ENCODE measurements around the gene RNF112. TPM values are rescaled to one million over a fixed set of nuclear protein-coding genes. Genes with fewer than 3 reads are reported as not detected.

Gene RNF112
- total RNA-seq, 2 experiments from 2014 or later = 0.47 TPM; not detected in 1

GRCh38 chr17:19372439-19372838, 38.6 kb upstream of the RNF112 start:
- DNase-seq (ENCODE audit: low spot score) = no peak
- ChIA-PET CTCF (ENCODE audit: unreplicated experiment) (no interaction called here), POLR2A (no interaction called here)
- Histone ChIP-seq H4K20me1 (ENCODE audit: insufficient read depth, low read length) (no peaks in the 10 kb centered on the region), H3K79me2 (ENCODE audit: insufficient read depth, low read depth, low read length) (peaks cover 7% of the 10 kb centered on the region; the same call in 1 of the 2 replicates), H3K36me3 (ENCODE audit: insufficient read depth, low read length) (no peaks in the 10 kb centered on the region), H2AFZ (ENCODE audit: low read length) (no peak overlapping the region), H3K9me2 (ENCODE audit: insufficient read depth, low read length) (no peaks in the 10 kb centered on the region), H3K4me2 (ENCODE audit: low read length) (no peak overlapping the region), H3K27ac (ENCODE audit: low read depth, low read length, poor library complexity, severe bottlenecking) (no peak overlapping the region), H3K9me3 (ENCODE audit: low read length) (no peaks in the 10 kb centered on the region), H3K4me1 (ENCODE audit: insufficient read depth, low read length, poor library complexity, severe bottlenecking) (peaks cover 37% of the 10 kb centered on the region), H3K4me3 (ENCODE audit: low read depth, low read length, poor library complexity, severe bottlenecking) (no peak overlapping the region)
- TF ChIP-seq EZH2phosphoT487 (IDR thresholded peaks at IDR 0.05; ENCODE audit: borderline replicate concordance, low read depth, low read length) = no peak
- TF ChIP-seq, protein P1, sequence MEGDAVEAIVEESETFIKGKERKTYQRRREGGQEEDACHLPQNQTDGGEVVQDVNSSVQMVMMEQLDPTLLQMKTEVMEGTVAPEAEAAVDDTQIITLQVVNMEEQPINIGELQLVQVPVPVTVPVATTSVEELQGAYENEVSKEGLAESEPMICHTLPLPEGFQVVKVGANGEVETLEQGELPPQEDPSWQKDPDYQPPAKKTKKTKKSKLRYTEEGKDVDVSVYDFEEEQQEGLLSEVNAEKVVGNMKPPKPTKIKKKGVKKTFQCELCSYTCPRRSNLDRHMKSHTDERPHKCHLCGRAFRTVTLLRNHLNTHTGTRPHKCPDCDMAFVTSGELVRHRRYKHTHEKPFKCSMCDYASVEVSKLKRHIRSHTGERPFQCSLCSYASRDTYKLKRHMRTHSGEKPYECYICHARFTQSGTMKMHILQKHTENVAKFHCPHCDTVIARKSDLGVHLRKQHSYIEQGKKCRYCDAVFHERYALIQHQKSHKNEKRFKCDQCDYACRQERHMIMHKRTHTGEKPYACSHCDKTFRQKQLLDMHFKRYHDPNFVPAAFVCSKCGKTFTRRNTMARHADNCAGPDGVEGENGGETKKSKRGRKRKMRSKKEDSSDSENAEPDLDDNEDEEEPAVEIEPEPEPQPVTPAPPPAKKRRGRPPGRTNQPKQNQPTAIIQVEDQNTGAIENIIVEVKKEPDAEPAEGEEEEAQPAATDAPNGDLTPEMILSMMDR (conservative IDR thresholded peaks at IDR 0.05; ENCODE audit: low read length) = no peak
- BruUV-seq (replicated peaks) = no TSS peak
- intact Hi-C loops (cut with micrococcal nuclease; ENCODE audit: unreplicated experiment) = loop anchor here (10.0 kb wide), 1 partner anchor 272 kb away; the partner anchor contains the start of gene ALDH3A2

GRCh38 chr17:19372866-19373504, 38.0 kb upstream of the RNF112 start:
- intact Hi-C loops (cut with micrococcal nuclease; ENCODE audit: unreplicated experiment) = loop anchor here (10.0 kb wide), 1 partner anchor 272 kb away; the partner anchor contains the start of gene ALDH3A2
- H3K4me2 ChIP-seq (ENCODE audit: low read length) = no peak overlapping the region

More at GRCh38 chr17:19372866-19373504, 38.0 kb upstream of the RNF112 start:
- Histone ChIP-seq H3K9me2 (ENCODE audit: insufficient read depth, low read length) (no peaks in the 10 kb centered on the region), H3K4me3 (ENCODE audit: low read depth, low read length, poor library complexity, severe bottlenecking) (no peak overlapping the region), H3K79me2 (ENCODE audit: insufficient read depth, low read depth, low read length) (peaks cover 7% of the 10 kb centered on the region; the same call in 1 of the 2 replicates), H3K9me3 (ENCODE audit: low read length) (no peaks in the 10 kb centered on the region), H3K36me3 (ENCODE audit: insufficient read depth, low read length) (no peaks in the 10 kb centered on the region), H3K27ac (ENCODE audit: low read depth, low read length, poor library complexity, severe bottlenecking) (no peak overlapping the region), H2AFZ (ENCODE audit: low read length) (no peak overlapping the region), H3K4me1 (ENCODE audit: insufficient read depth, low read length, poor library complexity, severe bottlenecking) (peaks cover 37% of the 10 kb centered on the region), H4K20me1 (ENCODE audit: insufficient read depth, low read length) (no peaks in the 10 kb centered on the region)
- no peak for TF ChIP-seq EZH2phosphoT487 (IDR thresholded peaks at IDR 0.05; ENCODE audit: borderline replicate concordance, low read depth, low read length)
- TF ChIP-seq, protein P1 (conservative IDR thresholded peaks at IDR 0.05; ENCODE audit: low read length) = no peak
- ChIA-PET CTCF (ENCODE audit: unreplicated experiment) (no interaction called here), POLR2A (no interaction called here)
- no TSS peak for BruUV-seq (replicated peaks)
- no peak for DNase-seq (ENCODE audit: low spot score)

Data from OCI-LY7 (cell line).